Fibroblast of lung (primary cell): Measurements from ENCODE around the gene RELCH. TPM values are rescaled to one million over a fixed set of nuclear protein-coding genes. Genes with fewer than 3 reads are reported as not detected.

Experiments
- DNase-seq, 2 donors: peaks; one replicate each; pipeline versions ENCODE4 v3.0.0 to v3.0.0-alpha.2; 2010; ENCODE audit warnings: low read depth in 2 of 2
- H2AFZ ChIP-seq: 2 replicates; pipeline ENCODE4 v1.5.1; 2012; ENCODE audit warnings: low read length, control low read depth, inconsistent platforms
- H3K27ac ChIP-seq: 2 replicates; pipeline ENCODE4 v1.5.1; 2011; ENCODE audit warnings: low read length, control low read depth; ENCODE audit not compliant: insufficient read depth
- H3K27me3 ChIP-seq: 2 replicates; pipeline ENCODE4 v1.5.1; 2011; ENCODE audit warnings: mild to moderate bottlenecking, low read length; ENCODE audit not compliant: control insufficient read depth, insufficient read depth
- H3K36me3 ChIP-seq: 2 replicates; pipeline ENCODE4 v1.5.1; 2011; ENCODE audit warnings: low read length; ENCODE audit not compliant: control insufficient read depth, insufficient read depth
- H3K4me1 ChIP-seq: 2 replicates; pipeline ENCODE4 v1.5.1; 2011; ENCODE audit warnings: low read length; ENCODE audit not compliant: control insufficient read depth, insufficient read depth; ENCODE audit errors: extremely low read depth
- H3K4me2 ChIP-seq: 2 replicates; pipeline ENCODE4 v1.5.1; 2011; ENCODE audit warnings: low read length, control low read depth; ENCODE audit not compliant: insufficient read depth; ENCODE audit errors: extremely low read depth
- H3K4me3 ChIP-seq, 4 experiments: fragments of 200-600 bp in 1 of 4; sonication (generic) in 1 of 4; replicated peaks in 1 of 4; 2 replicates each; pipeline ENCODE4 v1.5.1; 2011 to 2016; ENCODE audit warnings: low read length in 4 of 4, low read depth in 3 of 4, mild to moderate bottlenecking in 3 of 4, control low read depth in 2 of 4, inconsistent platforms in 1 of 4, mixed read lengths in 1 of 4; ENCODE audit not compliant: insufficient read depth in 1 of 4; ENCODE audit errors: control extremely low read depth in 1 of 4
- H3K79me2 ChIP-seq: 2 replicates; pipeline ENCODE4 v1.5.1; 2012; ENCODE audit warnings: mild to moderate bottlenecking, low read length, inconsistent platforms; ENCODE audit not compliant: control insufficient read depth, insufficient read depth
- H3K9ac ChIP-seq: 2 replicates; pipeline ENCODE4 v1.5.1; 2011; ENCODE audit warnings: mild to moderate bottlenecking, low read length, control low read depth; ENCODE audit not compliant: insufficient read depth
- H3K9me3 ChIP-seq: 2 replicates; pipeline ENCODE4 v1.5.1; 2012; ENCODE audit warnings: low read depth, low read length; ENCODE audit not compliant: control insufficient read depth, insufficient read depth
- H4K20me1 ChIP-seq: 2 replicates; pipeline ENCODE4 v1.5.1; 2011; ENCODE audit warnings: low read length; ENCODE audit not compliant: control insufficient read depth, insufficient read depth; ENCODE audit errors: extremely low read depth
- CTCF ChIP-seq, 2 donors: IDR thresholded peaks in 1 of 2; conservative IDR thresholded peaks in 1 of 2; 1 replicate in 1 of 2; 2 replicates in 1 of 2; pipeline ENCODE4 v1.5.1; 2011 to 2012; ENCODE audit warnings: low read length in 2 of 2, control low read depth in 1 of 2, inconsistent platforms in 1 of 2, low read depth in 1 of 2, mild to moderate bottlenecking in 1 of 2
- EZH2 ChIP-seq: IDR thresholded peaks from 2 replicates; pipeline ENCODE4 v1.5.1; 2012; ENCODE audit warnings: low read length, control low read depth, mild to moderate bottlenecking; ENCODE audit errors: missing control alignments
- polyA plus RNA-seq, 2 donors: library from polyadenylated mRNA; depleted of rRNA in 1 of 2; stranded (reverse) in 1 of 2; unstranded in 1 of 2; fragments of >200 nt; gene quantifications; 2 replicates each; pipeline ENCODE4 v1.2.1, GENCODE V29; 2011 to 2012; ENCODE audit warnings: missing spikeins in 1 of 2
- total RNA-seq: library from RNA; depleted of rRNA; stranded (reverse); fragments of >200 nt; gene quantifications from 2 replicates; pipeline ENCODE4 v1.2.1, GENCODE V29; 2014

RELCH gene
- total and polyA plus RNA-seq, 2 donors (not counting 1 experiment from before 2014, with no cell fraction given): 13.1 to 34.5 TPM

- DNase-seq: peak in 1 of 2 donors; percentile 51
- Histone ChIP-seq H2AFZ (no peak overlapping the region), H3K4me3 (no peak overlapping the region), H3K9me3 (no peaks in the 10 kb centered on the region), H3K9ac (no peak overlapping the region), H3K27ac (no peak overlapping the region), H3K36me3 (no peaks in the 10 kb centered on the region), H3K79me2 (peaks cover 43% of the 10 kb centered on the region), H4K20me1 (peaks cover 3% of the 10 kb centered on the region), H3K4me1 (no peaks in the 10 kb centered on the region), H3K27me3 (no peaks in the 10 kb centered on the region), H3K4me2 (no peak overlapping the region)
- TF ChIP-seq CTCF (conservative IDR thresholded peaks at IDR 0.05 in 1 of 2, IDR thresholded peaks at IDR 0.05 in 1 of 2; ENCODE audit: low read depth in 1 of 2, low read length in 2 of 2): no peak
- TF ChIP-seq EZH2: no peak
Measured at GRCh38 chr18:62200121-62200914, 13.3 kb downstream of the RELCH start.

GRCh38 chr18:62201870-62202269, 14.8 kb downstream of the RELCH start:
- H2AFZ ChIP-seq: no peak overlapping the region
- no peaks in the 10 kb centered on the region for H3K4me1 ChIP-seq
- no peak overlapping the region for H3K9ac ChIP-seq
- H4K20me1 ChIP-seq: no peaks in the 10 kb centered on the region
- TF ChIP-seq CTCF (conservative IDR thresholded peaks at IDR 0.05 in 1 of 2, IDR thresholded peaks at IDR 0.05 in 1 of 2; ENCODE audit: low read depth in 1 of 2, low read length in 2 of 2) (no peak), EZH2 (no peak)
- peaks cover 38% of the 10 kb centered on the region for H3K79me2 ChIP-seq
- H3K36me3 ChIP-seq: no peaks in the 10 kb centered on the region
- no peak for DNase-seq
- H3K4me2 ChIP-seq: no peak overlapping the region
- H3K4me3 ChIP-seq: no peak overlapping the region
- H3K9me3 ChIP-seq: no peaks in the 10 kb centered on the region
- H3K27ac ChIP-seq: no peak overlapping the region
- H3K27me3 ChIP-seq: no peaks in the 10 kb centered on the region

DNA sequence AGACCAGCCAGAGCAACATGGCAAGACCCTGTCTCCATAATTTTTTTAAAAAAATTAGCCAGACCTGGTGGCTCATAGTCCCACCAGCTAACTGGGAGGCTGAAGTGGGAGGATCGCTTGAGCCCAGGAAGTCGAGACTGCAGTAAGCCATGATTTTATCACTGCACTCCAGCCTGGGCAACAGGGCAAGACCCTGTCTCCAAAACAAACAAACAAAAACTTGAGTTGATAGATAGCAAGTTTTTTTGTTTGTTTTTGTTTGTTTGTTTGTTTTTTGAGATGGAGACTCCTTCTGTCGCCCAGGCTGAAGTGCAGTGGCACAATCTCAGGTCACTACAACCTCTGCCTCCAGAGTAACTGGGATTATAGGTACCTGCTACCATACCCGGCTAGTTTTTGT, 18.8 kb downstream of the RELCH start:
- H3K9ac ChIP-seq: no peak overlapping the region
- H3K4me2 ChIP-seq: no peak overlapping the region
- H3K27me3 ChIP-seq: no peaks in the 10 kb centered on the region
- H2AFZ ChIP-seq: no peak overlapping the region
- no peaks in the 10 kb centered on the region for H3K36me3 ChIP-seq
- DNase-seq: no peak
- H3K79me2 ChIP-seq: peaks cover 45% of the 10 kb centered on the region
- H3K9me3 ChIP-seq: no peaks in the 10 kb centered on the region
- no peak overlapping the region for H3K27ac ChIP-seq
- TF ChIP-seq CTCF (conservative IDR thresholded peaks at IDR 0.05 in 1 of 2, IDR thresholded peaks at IDR 0.05 in 1 of 2; ENCODE audit: low read depth in 1 of 2, low read length in 2 of 2) (no peak), EZH2 (no peak)
- no peaks in the 10 kb centered on the region for H3K4me1 ChIP-seq
- no peak overlapping the region for H3K4me3 ChIP-seq
- H4K20me1 ChIP-seq: no peaks in the 10 kb centered on the region
